HG02759 (cell line): Measurements from ENCODE around the gene ACAA1.

Source experiments
- ATAC-seq: cut with Tn5 transposase; IDR thresholded peaks from one replicate; pipeline ENCODE4 v1.9.1; 2021; ENCODE audit warnings: mild to moderate bottlenecking, moderate library complexity; ENCODE audit not compliant: unreplicated experiment

ACAA1 gene

GRCh38 chr3:38119821-38120692 is 16.9 kb downstream of the ACAA1 start:
- ATAC-seq, result no peak

DNA sequence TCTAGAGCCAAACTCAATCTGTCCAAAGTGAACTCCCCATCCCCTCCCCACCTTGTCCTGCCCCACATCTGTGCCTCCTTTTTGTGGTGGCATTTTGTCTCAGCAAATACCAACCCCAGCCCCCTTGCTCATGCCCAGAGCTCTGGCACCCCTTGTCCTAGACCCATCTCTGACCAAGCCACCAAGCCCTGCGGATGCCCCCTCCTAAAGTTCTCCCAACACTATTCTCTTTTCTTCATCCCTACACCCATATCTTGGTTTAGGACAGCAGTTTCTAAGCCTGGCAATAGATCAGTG is 17.7 kb downstream of the ACAA1 start:
- no peak for ATAC-seq

DNA sequence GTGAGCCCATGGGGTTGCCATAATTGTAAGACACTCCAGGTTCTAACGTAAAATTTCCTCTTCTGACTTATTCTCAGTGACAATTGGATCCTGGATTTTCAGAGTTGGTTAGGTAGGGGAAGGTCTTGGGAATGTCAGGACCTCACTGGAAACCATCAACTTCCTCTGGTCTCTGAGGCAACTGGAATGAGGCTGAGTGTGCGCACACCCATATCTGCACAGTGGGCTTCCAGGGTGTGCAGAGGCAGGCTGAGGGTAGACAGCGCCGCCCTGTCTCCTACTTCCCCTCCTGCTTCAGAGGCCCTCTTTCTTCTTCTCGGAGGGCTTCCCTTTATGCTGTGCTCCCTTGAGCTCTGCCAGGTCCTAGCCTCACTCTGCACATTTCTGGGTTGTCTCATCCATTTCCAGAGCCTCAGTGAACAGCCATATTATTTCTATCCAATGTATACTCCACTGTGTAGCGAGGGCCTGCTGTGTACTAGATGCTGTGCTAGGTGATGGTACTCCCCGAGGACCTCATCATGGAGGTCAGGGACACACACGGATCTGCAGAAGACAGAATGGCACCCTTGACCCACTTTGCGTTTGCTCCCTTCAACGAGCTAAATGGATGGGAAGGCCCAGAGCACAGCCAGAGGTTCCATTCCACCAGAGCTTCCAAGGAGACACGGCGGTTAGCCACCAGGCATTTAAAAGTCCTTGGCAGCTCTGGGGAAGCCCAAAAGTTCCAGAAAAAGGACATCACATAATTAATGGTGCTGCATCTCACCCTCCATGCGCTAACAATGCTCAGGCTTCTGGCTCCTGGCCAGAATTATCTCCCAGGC is 18.3 kb downstream of the ACAA1 start:
- ATAC-seq, result no peak

GRCh38 chr3:38117748-38118420 is 19.0 kb downstream of the ACAA1 start:
- ATAC-seq, result peak; percentile 75

DNA sequence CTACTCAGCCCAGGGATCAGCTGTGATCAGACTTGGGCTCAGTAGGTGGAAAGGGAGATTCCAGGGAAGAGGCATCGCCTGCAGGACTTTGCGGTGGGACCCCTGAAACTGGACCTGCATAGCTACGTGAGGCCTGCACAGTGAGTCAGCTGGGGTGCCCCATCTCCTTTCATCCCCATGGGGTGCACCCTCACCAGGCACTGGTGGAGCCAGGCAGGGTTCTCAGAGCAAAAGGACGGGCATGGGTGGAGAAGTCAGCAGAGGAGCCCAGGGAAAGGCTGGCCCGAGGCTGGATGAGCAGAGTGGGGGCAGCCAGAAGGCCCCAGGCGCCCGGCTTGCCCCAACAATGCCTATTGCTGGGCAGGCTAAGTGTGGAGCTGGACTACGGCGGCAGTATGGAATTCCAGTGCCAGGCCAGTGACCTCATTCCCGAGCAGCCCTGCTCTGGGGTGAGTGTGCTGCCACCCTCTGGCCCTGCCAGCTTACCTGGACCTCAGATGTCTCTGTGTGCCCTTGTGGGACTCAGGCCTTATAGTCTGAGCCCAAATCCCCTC is 19.7 kb downstream of the ACAA1 start:
- ATAC-seq, result no peak

GRCh38 chr3:38116471-38117162 is 20.3 kb downstream of the ACAA1 start:
- no peak for ATAC-seq

DNA sequence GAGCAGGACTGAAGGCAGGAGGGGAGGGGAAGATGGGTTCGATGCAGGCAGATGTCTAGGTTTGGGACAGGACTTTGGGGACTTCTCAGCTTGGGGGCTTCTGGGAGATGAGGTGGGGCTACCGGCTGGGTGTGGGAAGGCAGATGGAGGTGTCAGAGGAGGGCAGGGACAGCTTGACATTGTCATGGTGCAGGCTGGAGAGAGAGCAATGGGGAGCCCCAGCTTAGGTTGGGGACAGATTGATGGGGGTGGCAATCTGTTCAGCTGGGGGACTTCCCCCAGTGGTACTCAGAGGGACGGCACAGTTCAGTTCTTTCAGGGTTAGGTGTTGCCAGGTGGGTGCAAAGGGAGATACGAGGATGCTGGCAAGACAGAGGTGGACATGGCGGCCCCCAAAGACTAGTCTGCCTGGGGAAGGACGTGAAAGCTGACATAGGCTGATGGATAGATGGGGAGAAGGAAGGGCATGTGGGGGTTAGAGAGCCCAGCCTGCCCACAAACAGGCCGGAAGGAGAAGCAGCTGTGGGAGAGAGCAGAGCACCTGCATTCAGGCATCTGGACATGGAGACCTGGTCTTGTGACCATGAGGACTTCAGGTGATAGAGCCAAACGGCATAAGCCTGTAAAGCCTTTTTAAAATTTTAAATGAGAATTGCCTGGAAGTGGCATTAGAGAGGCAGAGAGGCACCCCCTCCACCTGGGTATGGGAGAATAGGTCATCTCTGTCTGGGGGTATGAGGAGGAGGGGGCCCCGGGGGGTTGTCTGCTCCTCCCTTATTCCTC is 21.1 kb downstream of the ACAA1 start:
- no peak for ATAC-seq

GRCh38 chr3:38114875-38115644 is 21.9 kb downstream of the ACAA1 start:
- no peak for ATAC-seq

DNA sequence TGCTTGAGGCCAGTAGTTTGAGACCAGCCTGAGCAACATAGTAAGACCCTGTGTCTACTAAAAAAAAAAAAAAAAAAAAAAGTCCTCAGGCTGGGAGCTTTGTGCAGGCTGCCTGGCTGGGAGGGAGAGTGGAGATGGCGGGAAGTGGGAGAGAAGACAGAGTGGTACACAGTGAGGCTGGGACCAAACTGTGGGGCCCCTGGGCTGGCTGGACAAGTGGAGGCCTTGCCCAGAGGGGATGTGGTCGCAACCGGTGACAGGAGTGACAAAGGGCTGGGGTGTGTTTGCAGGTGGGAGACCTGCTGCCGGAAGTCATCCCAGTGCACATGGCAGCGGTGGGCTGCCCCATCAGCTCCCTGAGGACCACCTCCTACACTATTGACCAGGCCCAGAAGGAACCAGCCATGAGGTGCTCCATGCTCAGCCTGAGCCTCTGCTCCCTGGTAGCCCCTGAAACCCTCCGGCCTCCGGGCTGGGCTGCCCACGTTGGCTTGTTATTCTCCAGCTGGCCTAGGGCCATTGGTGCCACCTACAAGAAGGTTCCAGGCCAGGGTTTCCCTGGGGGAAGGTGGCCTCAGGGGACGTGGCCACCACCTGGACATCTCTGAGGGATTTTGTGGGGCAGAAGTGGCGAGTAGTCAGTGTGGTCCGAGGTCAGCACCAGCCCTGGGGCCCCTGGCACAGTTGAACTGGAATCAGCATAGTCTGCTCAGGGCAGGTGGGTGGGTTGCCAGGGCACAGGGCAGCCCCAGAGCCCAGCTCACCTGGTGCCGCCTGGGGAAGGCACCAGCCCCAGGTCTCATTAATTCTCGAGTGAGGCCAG is 22.7 kb downstream of the ACAA1 start:
- no peak for ATAC-seq

GRCh38 chr3:38112378-38112761 is 24.6 kb downstream of the ACAA1 start:
- no peak for ATAC-seq

DNA sequence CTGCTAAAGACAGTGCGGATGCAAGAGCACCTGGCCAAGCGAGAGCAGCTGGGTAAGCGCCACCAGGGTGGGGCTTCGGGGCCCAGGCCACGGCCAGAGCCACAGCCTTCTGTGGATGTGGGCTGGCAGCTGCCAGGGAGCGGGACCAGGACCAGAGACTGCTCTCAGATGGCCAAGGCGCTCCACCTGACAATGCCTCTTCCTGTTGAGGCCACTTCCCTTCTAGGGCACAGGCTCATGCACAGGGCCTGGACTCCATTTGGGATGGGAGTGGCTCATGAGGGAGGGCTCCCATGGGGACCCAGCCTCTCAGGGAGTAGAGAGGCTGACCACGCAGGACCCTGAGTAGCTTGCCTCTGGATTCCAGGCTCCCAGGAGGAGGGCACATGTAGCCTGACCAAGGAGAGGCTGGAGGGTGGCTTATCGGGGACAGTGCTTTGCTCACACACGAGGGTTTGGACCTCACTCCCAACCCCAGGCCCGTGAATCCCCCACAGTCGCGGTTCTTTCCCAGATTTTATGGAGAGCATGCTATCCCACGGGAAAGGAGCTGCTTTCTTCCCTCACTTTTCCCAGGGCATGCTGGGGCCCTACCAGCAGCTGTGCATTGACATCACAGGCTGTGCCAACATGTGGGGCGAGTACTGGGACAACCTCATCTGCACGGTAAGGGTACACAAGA is 25.1 kb downstream of the ACAA1 start:
- ATAC-seq, result no peak

DNA sequence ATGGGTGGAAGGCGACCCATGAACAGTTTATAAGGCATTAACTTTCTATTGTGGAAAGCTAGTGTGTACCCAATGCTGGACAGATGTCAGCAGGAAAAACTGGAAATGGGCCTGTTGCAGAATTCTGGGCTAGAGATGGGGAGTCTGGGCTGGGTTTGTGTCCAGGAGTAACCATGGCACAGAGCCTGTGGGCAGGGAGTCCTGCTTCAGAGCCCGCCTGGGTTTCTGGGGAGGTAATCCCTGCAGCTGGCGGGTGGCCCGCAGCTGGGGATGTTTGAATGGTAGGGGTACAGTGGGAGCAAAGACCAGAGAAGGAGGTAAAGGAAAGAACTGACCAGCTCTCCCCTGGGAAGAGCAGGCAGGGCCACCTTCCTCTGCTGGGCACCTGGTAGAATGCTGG is 25.7 kb downstream of the ACAA1 start:
- no peak for ATAC-seq

GRCh38 chr3:38110314-38111050 is 26.4 kb downstream of the ACAA1 start:
- no peak for ATAC-seq

DNA sequence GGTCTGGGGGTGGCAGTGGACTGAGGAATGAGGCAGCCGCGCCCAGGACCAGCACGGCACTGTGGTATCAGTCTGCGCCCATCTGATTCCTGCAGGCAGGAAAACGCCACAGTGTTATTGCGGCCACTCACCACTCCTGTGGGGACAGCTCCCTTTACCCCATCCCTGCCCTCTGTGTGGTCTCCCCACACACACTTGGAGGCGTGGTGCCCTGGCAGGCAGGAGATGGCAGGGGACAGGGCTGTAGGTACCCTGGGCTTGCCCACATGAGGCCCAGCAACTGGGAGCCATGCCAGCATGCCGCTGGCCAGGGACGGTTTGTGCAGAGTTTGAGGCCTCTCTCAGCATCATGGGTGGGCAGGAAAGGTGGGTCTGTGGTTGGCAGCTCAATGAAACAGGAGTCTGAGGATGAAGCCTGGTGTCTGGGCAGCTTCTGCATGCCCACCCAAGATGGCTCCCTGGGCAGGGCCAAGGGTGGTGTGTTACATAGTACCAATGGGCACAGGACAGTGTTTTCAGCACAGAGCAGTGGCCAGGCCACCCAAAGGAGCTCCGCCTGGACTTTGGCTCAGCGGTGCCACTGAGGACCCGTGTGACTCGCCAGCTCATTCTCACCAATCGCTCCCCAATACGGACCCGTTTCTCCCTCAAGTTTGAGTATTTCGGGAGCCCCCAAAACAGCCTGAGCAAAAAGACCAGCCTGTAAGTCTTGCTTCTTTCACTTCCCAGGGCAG is 27.2 kb downstream of the ACAA1 start:
- no peak for ATAC-seq

DNA sequence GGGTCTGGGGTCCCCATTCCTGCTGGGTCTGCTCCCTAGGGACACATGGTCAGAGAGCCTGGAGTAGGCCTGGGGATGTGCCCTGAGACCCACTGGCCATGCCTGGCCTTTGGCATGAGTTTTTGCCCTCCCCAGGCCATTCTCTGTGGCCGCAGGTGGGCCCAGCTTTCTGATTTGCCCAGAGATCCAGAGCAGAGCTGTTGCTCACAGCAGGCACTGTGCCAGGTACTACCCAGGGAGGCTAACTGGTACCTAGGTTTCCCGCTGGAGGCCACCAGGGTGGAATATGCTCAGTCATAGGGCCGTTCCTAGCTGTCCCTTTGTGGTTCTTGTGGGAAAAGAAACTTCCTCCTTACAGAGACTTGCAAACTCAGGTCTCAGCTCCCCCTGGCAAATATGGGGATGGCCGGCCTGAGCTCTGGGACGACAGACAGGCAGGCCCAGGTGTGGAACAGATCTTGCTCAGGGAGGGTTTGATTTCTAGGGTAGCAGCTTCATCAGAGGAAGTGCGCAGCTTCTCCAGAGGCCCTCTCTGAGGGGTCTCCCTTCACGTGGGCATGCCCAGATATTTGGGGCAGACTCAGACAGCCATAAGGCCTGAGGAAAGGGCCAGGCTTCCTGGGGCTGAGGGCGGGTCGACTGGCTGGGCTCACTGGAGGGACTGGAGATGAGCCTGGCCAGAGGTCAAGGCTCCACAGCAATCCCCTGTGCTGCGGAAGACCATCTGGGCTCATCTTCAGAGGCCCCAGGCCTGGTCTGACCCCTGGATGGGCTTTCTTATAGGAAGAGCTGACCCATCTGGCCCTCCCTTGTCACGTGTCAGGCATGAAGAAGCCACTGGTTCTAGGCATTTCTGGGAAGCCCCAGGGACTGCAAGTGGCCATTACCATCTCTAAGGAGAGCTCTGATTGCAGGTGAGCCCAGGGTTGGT is 28.0 kb downstream of the ACAA1 start:
- no peak for ATAC-seq
